Measurements from ENCODE around the gene LBP.
A peak's percentile ranks its signal among the peaks of the same experiment; 100 is the strongest.

Gene LBP

GRCh38 chr20:38346247-38346651 is at the start of gene LBP:
TSS of gene LBP (plus strand) at chr20:38346482. CDS start at chr20:38346517, 35 bp downstream.
- no peak for TF ChIP-seq CTCF (conservative IDR thresholded peaks at IDR 0.05; ENCODE audit: low read length)
- DNase-seq (ENCODE audit: low read depth), result no peak
- H3K4me3 ChIP-seq (ENCODE audit: low read length), result no peak within 1 kb of the TSS

GRCh38 chr20:38297916-38298674 is 48.2 kb upstream of the LBP start:
- no peak for DNase-seq (ENCODE audit: low read depth)
- TF ChIP-seq CTCF (conservative IDR thresholded peaks at IDR 0.05; ENCODE audit: low read length), result no peak
- H3K4me3 ChIP-seq (ENCODE audit: low read length), result no peak overlapping the region

- DNase-seq (ENCODE audit: low read depth), result peak; percentile 69
- no peak overlapping the region for H3K4me3 ChIP-seq (ENCODE audit: low read length)
- no peak for TF ChIP-seq CTCF (conservative IDR thresholded peaks at IDR 0.05; ENCODE audit: low read length)
These were observed 47.5 kb upstream of the LBP start for GRCh38 chr20:38298768-38299288.

GRCh38 chr20:38299963-38300362 is 46.3 kb upstream of the LBP start:
- TF ChIP-seq CTCF (conservative IDR thresholded peaks at IDR 0.05; ENCODE audit: low read length), result no peak
- no peak for DNase-seq (ENCODE audit: low read depth)
- H3K4me3 ChIP-seq (ENCODE audit: low read length), result no peak overlapping the region

- H3K4me3 ChIP-seq (ENCODE audit: low read length), result no peak overlapping the region
- TF ChIP-seq CTCF (conservative IDR thresholded peaks at IDR 0.05; ENCODE audit: low read length), result no peak
- DNase-seq (ENCODE audit: low read depth), result no peak
These were observed 45.8 kb upstream of the LBP start for GRCh38 chr20:38300438-38300837.

- no peak for TF ChIP-seq CTCF (conservative IDR thresholded peaks at IDR 0.05; ENCODE audit: low read length)
These were observed 45.0 kb upstream of the LBP start for GRCh38 chr20:38301309-38301708.

GRCh38 chr20:38302786-38303185 is 43.5 kb upstream of the LBP start:
- TF ChIP-seq CTCF (conservative IDR thresholded peaks at IDR 0.05; ENCODE audit: low read length), result no peak
- H3K4me3 ChIP-seq (ENCODE audit: low read length), result no peak overlapping the region
- DNase-seq (ENCODE audit: low read depth), result no peak

More at GRCh38 chr20:38301309-38301708, 45.0 kb upstream of the LBP start:
- H3K4me3 ChIP-seq (ENCODE audit: low read length), result no peak overlapping the region
- no peak for DNase-seq (ENCODE audit: low read depth)
